Astrocyte of the spinal cord (primary cell): ENCODE data around the gene PLXNA2.

Experiments used
- DNase-seq: peaks from one replicate; pipeline ENCODE4 v3.0.0; 2011; ENCODE audit warnings: low read depth, low spot score
- H3K4me3 ChIP-seq: 2 replicates; pipeline ENCODE4 v1.5.1; 2011; ENCODE audit warnings: low read depth, mild to moderate bottlenecking, low read length, moderate library complexity
- in situ Hi-C: cut with HindIII; loops from 2 replicates; pipeline ENCODE4 v1.10.0; 2017; ENCODE audit warnings: low sequenced_read_pairs
- TF ChIP-seq, protein P1 (sequence below): IDR thresholded peaks from 2 replicates; pipeline ENCODE4 v1.5.1; 2012; ENCODE audit warnings: low read depth, mild to moderate bottlenecking, low read length, inconsistent platforms

The PLXNA2 gene

DNA sequence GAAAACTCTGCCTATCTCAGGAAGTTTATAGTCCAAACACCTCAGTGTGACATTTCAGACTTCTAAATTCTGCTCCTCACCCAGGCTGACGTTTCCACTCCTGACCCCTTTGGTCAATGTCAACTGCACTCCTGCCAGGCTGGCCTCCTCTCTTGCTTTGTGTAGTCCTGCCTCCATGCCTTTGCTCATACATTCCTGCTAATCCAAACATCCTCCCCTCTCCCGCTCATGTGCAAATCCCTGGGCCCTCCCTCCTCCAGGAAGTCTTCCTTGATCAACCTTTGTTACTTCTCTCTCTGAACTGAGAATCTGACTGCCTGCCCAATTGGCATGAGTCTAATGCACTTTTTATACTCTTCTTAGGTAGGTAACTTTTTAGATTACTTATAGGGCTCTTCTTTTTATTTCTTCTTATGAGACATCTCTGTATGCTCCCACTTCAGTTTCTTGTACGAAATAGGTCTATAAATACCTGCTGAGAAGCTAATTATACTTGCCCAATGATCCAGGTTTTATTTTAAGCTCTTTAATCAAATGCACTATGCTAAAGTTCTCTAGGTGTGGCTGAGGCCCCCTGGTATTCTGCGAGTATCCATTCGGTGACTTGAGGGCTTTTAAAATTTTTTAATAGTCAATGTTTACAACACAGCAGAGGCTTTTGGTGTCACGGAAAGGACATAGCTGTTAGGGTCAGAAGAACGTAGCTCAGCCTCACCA is 128.1 kb downstream of the PLXNA2 start:
- in situ Hi-C loops: no loop called here
- DNase-seq: no peak
- TF ChIP-seq, protein P1, sequence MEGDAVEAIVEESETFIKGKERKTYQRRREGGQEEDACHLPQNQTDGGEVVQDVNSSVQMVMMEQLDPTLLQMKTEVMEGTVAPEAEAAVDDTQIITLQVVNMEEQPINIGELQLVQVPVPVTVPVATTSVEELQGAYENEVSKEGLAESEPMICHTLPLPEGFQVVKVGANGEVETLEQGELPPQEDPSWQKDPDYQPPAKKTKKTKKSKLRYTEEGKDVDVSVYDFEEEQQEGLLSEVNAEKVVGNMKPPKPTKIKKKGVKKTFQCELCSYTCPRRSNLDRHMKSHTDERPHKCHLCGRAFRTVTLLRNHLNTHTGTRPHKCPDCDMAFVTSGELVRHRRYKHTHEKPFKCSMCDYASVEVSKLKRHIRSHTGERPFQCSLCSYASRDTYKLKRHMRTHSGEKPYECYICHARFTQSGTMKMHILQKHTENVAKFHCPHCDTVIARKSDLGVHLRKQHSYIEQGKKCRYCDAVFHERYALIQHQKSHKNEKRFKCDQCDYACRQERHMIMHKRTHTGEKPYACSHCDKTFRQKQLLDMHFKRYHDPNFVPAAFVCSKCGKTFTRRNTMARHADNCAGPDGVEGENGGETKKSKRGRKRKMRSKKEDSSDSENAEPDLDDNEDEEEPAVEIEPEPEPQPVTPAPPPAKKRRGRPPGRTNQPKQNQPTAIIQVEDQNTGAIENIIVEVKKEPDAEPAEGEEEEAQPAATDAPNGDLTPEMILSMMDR: no peak

DNA sequence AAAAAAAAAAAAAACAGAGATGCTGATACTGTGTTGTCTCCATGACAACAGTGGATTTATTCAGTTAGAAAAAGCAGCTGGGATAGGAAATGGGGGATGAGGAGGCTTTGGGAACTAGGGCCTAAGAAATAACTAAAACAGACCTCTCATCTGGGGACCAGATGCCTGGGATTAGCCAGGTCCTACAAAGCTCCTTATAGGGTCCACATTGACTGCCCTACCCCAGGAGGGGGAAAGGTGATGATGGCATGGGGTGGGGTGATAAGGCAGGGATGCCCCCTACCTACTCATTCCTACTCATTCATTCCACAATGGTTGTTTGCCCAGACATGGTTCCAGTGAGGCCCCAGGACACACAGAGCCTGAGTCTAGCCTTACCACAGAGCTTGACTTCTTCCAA is 131.2 kb downstream of the PLXNA2 start:
- DNase-seq: no peak
- TF ChIP-seq, protein P1: no peak
- no peak overlapping the region for H3K4me3 ChIP-seq
- in situ Hi-C loops: no loop called here

More for the DNA sequence above, 128.1 kb downstream of the PLXNA2 start:
- no peak overlapping the region for H3K4me3 ChIP-seq

DNA sequence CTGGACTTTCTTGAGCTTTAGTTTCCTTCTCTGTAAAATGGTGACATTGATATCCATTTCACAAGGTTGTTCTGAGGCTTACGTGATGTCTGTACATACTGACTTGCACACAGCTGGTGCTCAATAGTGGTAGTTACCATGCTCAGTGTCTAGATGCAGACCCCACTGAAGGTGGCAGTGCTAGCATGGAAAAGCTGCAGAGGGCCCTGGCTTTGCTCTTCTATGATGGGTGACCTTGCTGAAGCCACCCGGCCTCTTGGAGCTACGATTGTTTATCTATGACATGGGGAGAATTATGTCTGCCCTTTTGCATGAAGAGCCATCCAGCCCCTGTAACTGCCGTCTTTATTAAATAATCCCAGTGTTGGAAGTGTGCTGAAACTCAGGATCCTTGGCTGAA is 131.8 kb downstream of the PLXNA2 start:
- in situ Hi-C loops: no loop called here
- no peak overlapping the region for H3K4me3 ChIP-seq
- TF ChIP-seq, protein P1: no peak
- no peak for DNase-seq

DNA sequence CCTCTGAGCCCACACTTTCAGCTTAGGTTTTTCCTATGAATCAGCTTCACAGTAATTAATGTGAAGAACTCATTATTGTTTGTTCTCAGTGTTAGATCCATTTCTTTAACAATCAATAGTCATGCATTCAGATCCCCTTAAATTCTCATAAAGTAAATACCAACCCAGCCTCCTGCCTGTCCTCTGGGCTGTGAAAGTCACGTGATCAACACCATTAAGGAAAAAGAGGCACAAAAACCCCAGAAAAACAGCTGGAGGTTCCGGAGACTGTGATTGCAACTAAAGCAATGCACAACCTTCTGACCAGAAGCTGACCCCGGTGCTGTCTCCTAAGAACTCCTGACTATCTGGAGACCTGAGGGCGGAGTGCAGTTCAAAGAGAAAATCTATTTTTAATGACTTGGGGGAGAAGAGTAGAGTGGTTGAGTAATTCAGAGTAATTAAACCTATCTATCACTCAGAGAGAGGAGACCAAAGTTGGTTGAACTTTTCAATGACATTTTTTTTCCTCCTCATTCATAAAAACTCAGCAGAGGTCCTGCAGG is 132.5 kb downstream of the PLXNA2 start:
- TF ChIP-seq, protein P1: no peak
- no peak for DNase-seq
- in situ Hi-C loops: no loop called here
- H3K4me3 ChIP-seq: no peak overlapping the region

GRCh38 chr1:208110296-208110695 is 133.9 kb downstream of the PLXNA2 start:
- H3K4me3 ChIP-seq: no peak overlapping the region
- TF ChIP-seq, protein P1: no peak
- no peak for DNase-seq
- in situ Hi-C loops: no loop called here

DNA sequence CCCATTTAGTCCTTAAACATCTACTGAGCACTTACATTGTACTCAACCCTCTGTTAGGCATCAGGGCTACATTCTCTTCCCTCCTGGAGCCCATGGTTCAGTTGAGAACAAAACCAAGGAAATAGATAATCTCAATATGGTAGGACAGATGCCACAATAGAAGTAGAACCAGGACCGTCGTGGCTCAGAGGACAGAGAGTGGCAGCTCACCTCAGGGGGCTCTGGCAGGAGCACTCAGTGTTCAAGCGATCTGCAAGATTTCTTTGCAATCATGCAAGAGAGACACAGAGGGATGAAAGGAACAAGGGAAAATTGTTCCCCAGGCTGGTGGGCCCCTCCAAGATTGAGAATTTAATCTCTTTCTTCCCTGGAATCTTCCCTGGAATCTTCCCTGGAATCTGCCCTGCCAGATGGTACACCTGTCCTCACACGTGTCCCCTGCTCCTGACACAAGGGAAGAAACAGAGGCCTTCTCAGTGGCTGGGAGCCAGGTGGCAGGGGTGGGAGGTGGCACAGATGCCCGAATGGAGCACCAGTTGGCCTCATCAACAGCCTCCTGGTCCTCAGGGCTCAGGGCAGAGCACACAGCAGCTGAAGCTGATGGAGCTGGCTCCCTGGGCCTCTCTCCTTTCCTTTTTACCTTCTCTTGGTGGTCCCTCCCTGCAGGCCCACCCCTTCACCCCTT is 135.4 kb downstream of the PLXNA2 start:
- no peak overlapping the region for H3K4me3 ChIP-seq
- in situ Hi-C loops: no loop called here
- TF ChIP-seq, protein P1: no peak

More for the DNA sequence above, 135.4 kb downstream of the PLXNA2 start:
- no peak for DNase-seq
